SK-N-SH treated with all-trans-retinoic acid at 6 μM for 48 hours (cell line): ENCODE results near the gene HCLS1.

ENCODE experiments used
- ATAC-seq: fragments of 200-7000 bp; cut with Tn5 transposase; 3 replicates; pipeline ENCODE4 v1.9.1; 2020; ENCODE audit warnings: mild to moderate bottlenecking, moderate library complexity
- ARNTL ChIP-seq: fragments of 450-650 bp; formaldehyde crosslinking; IDR thresholded peaks from 2 replicates; pipeline ENCODE4 v1.5.0; 2020; ENCODE audit warnings: low read depth, mild to moderate bottlenecking, moderate library complexity, borderline replicate concordance
- CREB5 ChIP-seq: fragments of 250-450 bp; sonication (Bioruptor Pico); IDR thresholded peaks from 2 replicates; pipeline ENCODE4 v1.5.1; 2020; ENCODE audit warnings: low read depth, mild to moderate bottlenecking, moderate library complexity
- CSRNP3 ChIP-seq: fragments of 250-450 bp; sonication (Bioruptor Pico); IDR thresholded peaks from 2 replicates; pipeline ENCODE4 v1.5.1; 2021; ENCODE audit warnings: mild to moderate bottlenecking, moderate library complexity
- GLIS3 ChIP-seq: fragments of 250-450 bp; sonication (Bioruptor Pico); IDR thresholded peaks from 2 replicates; pipeline ENCODE4 v1.5.0; 2020; ENCODE audit warnings: mild to moderate bottlenecking, moderate library complexity
- ISL1 ChIP-seq: fragments of 250-450 bp; sonication (Bioruptor Pico); IDR thresholded peaks from 2 replicates; pipeline ENCODE4 v2.1.2; 2022; ENCODE audit warnings: mild to moderate bottlenecking, moderate library complexity
- OSR1 ChIP-seq: fragments of 250-450 bp; sonication (Bioruptor Pico); IDR thresholded peaks from 2 replicates; pipeline ENCODE4 v1.8.0; 2022; ENCODE audit warnings: moderate library complexity, mild to moderate bottlenecking, inconsistent platforms
- POU6F1 ChIP-seq: fragments of 250-450 bp; sonication (Bioruptor Pico); IDR thresholded peaks from 2 replicates; pipeline ENCODE4 v1.8.0; 2021; ENCODE audit warnings: low read depth, mild to moderate bottlenecking, moderate library complexity, borderline replicate concordance
- PPARA ChIP-seq: fragments of 250-450 bp; sonication (Bioruptor Pico); IDR thresholded peaks from 2 replicates; pipeline ENCODE4 v1.5.0; 2020; ENCODE audit warnings: mild to moderate bottlenecking, borderline replicate concordance
- RARB ChIP-seq: fragments of 250-450 bp; sonication (Bioruptor Pico); IDR thresholded peaks from 2 replicates; pipeline ENCODE4 v1.8.0; 2021; ENCODE audit warnings: mild to moderate bottlenecking, moderate library complexity
- SNAI2 ChIP-seq: fragments of 250-450 bp; sonication (Bioruptor Pico); IDR thresholded peaks from 2 replicates; pipeline ENCODE4 v1.5.0; 2020; ENCODE audit warnings: mild to moderate bottlenecking, moderate library complexity
- TCF4 ChIP-seq: fragments of 250-450 bp; sonication (Bioruptor Pico); IDR thresholded peaks from 2 replicates; pipeline ENCODE4 v1.8.0; 2021; ENCODE audit warnings: mild to moderate bottlenecking, moderate library complexity, borderline replicate concordance
- TOX ChIP-seq: fragments of 250-450 bp; sonication (Bioruptor Pico); IDR thresholded peaks from 2 replicates; pipeline ENCODE4 v1.8.0; 2021; ENCODE audit warnings: mild to moderate bottlenecking, moderate library complexity, borderline replicate concordance
- ZC3H10 ChIP-seq: fragments of 250-450 bp; sonication (Bioruptor Pico); IDR thresholded peaks from 2 replicates; pipeline ENCODE4 v1.5.1; 2021; ENCODE audit warnings: mild to moderate bottlenecking, moderate library complexity
- ZFP3 ChIP-seq: fragments of 250-450 bp; sonication (Bioruptor Pico); IDR thresholded peaks from 2 replicates; pipeline ENCODE4 v1.5.0; 2020; ENCODE audit warnings: mild to moderate bottlenecking, moderate library complexity
- ZFP30 ChIP-seq: fragments of 450-650 bp; formaldehyde crosslinking; IDR thresholded peaks from 2 replicates; pipeline ENCODE4 v1.5.0; 2022; ENCODE audit warnings: mild to moderate bottlenecking, moderate library complexity
- ZNF565 ChIP-seq: fragments of 450-650 bp; formaldehyde crosslinking; conservative IDR thresholded peaks from 2 replicates; pipeline ENCODE4 v1.5.0; 2020; ENCODE audit warnings: low read depth, mild to moderate bottlenecking, moderate library complexity
- ZNF70 ChIP-seq: fragments of 450-650 bp; formaldehyde crosslinking; IDR thresholded peaks from 2 replicates; pipeline ENCODE4 v1.5.0; 2020; ENCODE audit warnings: mild to moderate bottlenecking, moderate library complexity
- ZNF8 ChIP-seq: fragments of 450-650 bp; formaldehyde crosslinking; IDR thresholded peaks from 2 replicates; pipeline ENCODE4 v1.5.0; 2020; ENCODE audit warnings: mild to moderate bottlenecking, moderate library complexity
- TF ChIP-seq, protein P1 (sequence below): fragments of 250-450 bp; sonication (Bioruptor Pico); IDR thresholded peaks from 2 replicates; pipeline ENCODE4 v1.5.0; 2020; ENCODE audit warnings: mild to moderate bottlenecking, moderate library complexity

Gene HCLS1

DNA sequence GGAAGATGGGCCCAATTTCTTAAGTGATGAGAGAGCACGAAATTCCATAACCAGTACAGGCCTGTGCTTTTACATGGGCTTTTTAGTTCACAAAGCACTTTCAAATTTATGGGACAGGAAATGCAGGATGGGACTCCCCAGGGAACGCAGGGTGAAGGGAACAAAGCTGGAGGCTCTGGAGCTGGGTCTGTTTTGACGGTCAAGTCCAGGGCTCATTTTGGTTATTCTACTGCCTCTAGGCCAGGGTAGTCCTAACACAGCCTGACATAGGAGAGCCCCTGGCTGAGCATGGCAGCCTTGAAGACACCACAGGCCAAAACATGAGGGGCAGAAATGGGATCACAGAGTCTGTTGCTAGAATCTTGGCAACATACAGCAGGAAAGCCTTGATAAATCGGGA is 33.5 kb downstream of the HCLS1 start (continued):
- TF ChIP-seq, protein P1, sequence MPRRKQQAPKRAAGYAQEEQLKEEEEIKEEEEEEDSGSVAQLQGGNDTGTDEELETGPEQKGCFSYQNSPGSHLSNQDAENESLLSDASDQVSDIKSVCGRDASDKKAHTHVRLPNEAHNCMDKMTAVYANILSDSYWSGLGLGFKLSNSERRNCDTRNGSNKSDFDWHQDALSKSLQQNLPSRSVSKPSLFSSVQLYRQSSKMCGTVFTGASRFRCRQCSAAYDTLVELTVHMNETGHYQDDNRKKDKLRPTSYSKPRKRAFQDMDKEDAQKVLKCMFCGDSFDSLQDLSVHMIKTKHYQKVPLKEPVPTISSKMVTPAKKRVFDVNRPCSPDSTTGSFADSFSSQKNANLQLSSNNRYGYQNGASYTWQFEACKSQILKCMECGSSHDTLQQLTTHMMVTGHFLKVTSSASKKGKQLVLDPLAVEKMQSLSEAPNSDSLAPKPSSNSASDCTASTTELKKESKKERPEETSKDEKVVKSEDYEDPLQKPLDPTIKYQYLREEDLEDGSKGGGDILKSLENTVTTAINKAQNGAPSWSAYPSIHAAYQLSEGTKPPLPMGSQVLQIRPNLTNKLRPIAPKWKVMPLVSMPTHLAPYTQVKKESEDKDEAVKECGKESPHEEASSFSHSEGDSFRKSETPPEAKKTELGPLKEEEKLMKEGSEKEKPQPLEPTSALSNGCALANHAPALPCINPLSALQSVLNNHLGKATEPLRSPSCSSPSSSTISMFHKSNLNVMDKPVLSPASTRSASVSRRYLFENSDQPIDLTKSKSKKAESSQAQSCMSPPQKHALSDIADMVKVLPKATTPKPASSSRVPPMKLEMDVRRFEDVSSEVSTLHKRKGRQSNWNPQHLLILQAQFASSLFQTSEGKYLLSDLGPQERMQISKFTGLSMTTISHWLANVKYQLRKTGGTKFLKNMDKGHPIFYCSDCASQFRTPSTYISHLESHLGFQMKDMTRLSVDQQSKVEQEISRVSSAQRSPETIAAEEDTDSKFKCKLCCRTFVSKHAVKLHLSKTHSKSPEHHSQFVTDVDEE (CRISPR knock-in tag) = no peak
- TF ChIP-seq TOX (CRISPR knock-in tag) (no peak), POU6F1 (no peak)

DNA sequence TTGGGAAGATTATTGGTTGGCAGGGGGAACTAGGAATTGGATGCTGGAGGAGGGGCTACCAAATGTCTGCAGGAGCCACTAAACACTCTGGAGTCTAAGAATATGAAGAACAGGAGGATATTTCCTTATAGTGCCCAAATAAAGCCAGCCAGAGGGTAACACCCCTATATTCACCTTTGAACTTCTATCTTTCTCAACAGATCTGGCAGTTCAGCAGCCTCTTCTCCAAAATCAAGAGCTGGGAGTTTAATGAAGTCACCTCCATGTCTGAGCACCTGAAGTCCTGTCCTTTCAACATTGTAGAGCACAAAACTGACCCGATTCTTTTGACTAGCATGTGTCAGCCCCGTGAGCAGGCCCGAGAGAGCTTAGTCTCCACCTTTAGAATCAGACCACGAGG is 34.2 kb downstream of the HCLS1 start:
- no peak for ATAC-seq
- no peak for TF ChIP-seq ZNF565
- no peak for TF ChIP-seq ZFP3 (CRISPR knock-in tag)
- TF ChIP-seq TOX (CRISPR knock-in tag) = no peak
- TF ChIP-seq ZNF70 = no peak
- no peak for TF ChIP-seq CREB5 (CRISPR knock-in tag)
- TF ChIP-seq ARNTL (CRISPR knock-in tag) = no peak
- no peak for TF ChIP-seq RARB
- TF ChIP-seq GLIS3 (CRISPR knock-in tag) = no peak
- TF ChIP-seq ZFP30 (CRISPR knock-in tag) = no peak
- no peak for TF ChIP-seq ZNF8
- no peak for TF ChIP-seq SNAI2
- no peak for TF ChIP-seq CSRNP3 (CRISPR knock-in tag)
- TF ChIP-seq, protein P1 (CRISPR knock-in tag) = no peak

GRCh38 chr3:121624147-121624899 is 36.4 kb downstream of the HCLS1 start:
- no peak for ATAC-seq
- no peak for TF ChIP-seq POU6F1
- TF ChIP-seq ZC3H10 (CRISPR knock-in tag) = no peak
- TF ChIP-seq ISL1 = no peak
- TF ChIP-seq ZNF565 = no peak
- TF ChIP-seq TOX (CRISPR knock-in tag) = no peak
- TF ChIP-seq GLIS3 (CRISPR knock-in tag) = no peak
- no peak for TF ChIP-seq CREB5 (CRISPR knock-in tag)
- TF ChIP-seq SNAI2 = no peak
- TF ChIP-seq PPARA (CRISPR knock-in tag) = no peak
- no peak for TF ChIP-seq ZFP30 (CRISPR knock-in tag)
- TF ChIP-seq ZFP3 (CRISPR knock-in tag) = no peak
- no peak for TF ChIP-seq ZNF8
- no peak for TF ChIP-seq ZNF70
- TF ChIP-seq OSR1 (CRISPR knock-in tag) = no peak
- no peak for TF ChIP-seq TCF4 (CRISPR knock-in tag)
